OCI-LY1 (cell line): ENCODE data around the gene OR4C6.
A peak's percentile ranks its signal among the peaks of the same experiment; 100 is the strongest.

ENCODE experiments used
- H2AFZ ChIP-seq: fragments of 200-600 bp; sonication (generic), shearing (Covaris generic); 2 replicates; pipeline ENCODE4 v1.6.0; 2014; ENCODE audit warnings: antibody characterized with exemption, mild to moderate bottlenecking, low read length
- H3F3A ChIP-seq: fragments of 200-600 bp; sonication (generic), shearing (Covaris generic); 2 replicates; pipeline ENCODE4 v1.6.0; 2014; ENCODE audit warnings: mild to moderate bottlenecking, antibody characterized with exemption, low read length, moderate library complexity; ENCODE audit not compliant: insufficient read depth
- H3K27ac ChIP-seq: fragments of 200-600 bp; sonication (generic); 2 replicates; pipeline ENCODE4 v1.5.1; 2014; ENCODE audit warnings: low read length, mixed run types, mild to moderate bottlenecking, low read depth; ENCODE audit not compliant: poor library complexity, severe bottlenecking
- H3K27me3 ChIP-seq: fragments of 200-600 bp; sonication (generic); 2 replicates; pipeline ENCODE4 v1.6.0; 2014; ENCODE audit warnings: antibody characterized with exemption, mild to moderate bottlenecking, low read length, moderate library complexity; ENCODE audit not compliant: insufficient read depth
- H3K36me3 ChIP-seq: fragments of 200-600 bp; sonication (generic); 2 replicates; pipeline ENCODE4 v1.6.1; 2014; ENCODE audit warnings: mild to moderate bottlenecking, antibody characterized with exemption, low read length, moderate library complexity, mixed read lengths; ENCODE audit not compliant: insufficient read depth
- H3K4me1 ChIP-seq: fragments of 200-600 bp; sonication (generic); 2 replicates; pipeline ENCODE4 v1.5.1; 2014; ENCODE audit warnings: mild to moderate bottlenecking, low read length, moderate library complexity; ENCODE audit not compliant: insufficient read depth, severe bottlenecking
- H3K4me2 ChIP-seq: fragments of 200-600 bp; sonication (generic), shearing (Covaris generic); 2 replicates; pipeline ENCODE4 v1.6.1; 2014; ENCODE audit warnings: low read length
- H3K4me3 ChIP-seq: fragments of 200-600 bp; sonication (generic); 2 replicates; pipeline ENCODE4 v1.5.1; 2014; ENCODE audit warnings: low read length, low read depth, mild to moderate bottlenecking, mixed read lengths; ENCODE audit not compliant: poor library complexity, severe bottlenecking
- H3K79me2 ChIP-seq: fragments of 200-600 bp; shearing (Covaris generic); 2 replicates; pipeline ENCODE4 v1.6.1; 2016; ENCODE audit warnings: mixed run types, low read length, mixed read lengths; ENCODE audit not compliant: insufficient read depth
- H3K9ac ChIP-seq: fragments of 200-600 bp; sonication (generic), shearing (Covaris generic); 2 replicates; pipeline ENCODE4 v1.6.1; 2014; ENCODE audit warnings: mild to moderate bottlenecking, low read length, mixed read lengths
- H3K9me2 ChIP-seq: fragments of 200-600 bp; sonication (generic), shearing (Covaris generic); 2 replicates; pipeline ENCODE4 v1.6.1; 2014; ENCODE audit warnings: low read depth, mild to moderate bottlenecking, low read length, mixed read lengths
- H3K9me3 ChIP-seq: fragments of 200-600 bp; shearing (Covaris generic); 2 replicates; pipeline ENCODE4 v1.6.1; 2014; ENCODE audit warnings: low read length, mixed read lengths
- H4K20me1 ChIP-seq: fragments of 200-600 bp; sonication (generic), shearing (Covaris generic); 2 replicates; pipeline ENCODE4 v1.6.0; 2016; ENCODE audit warnings: mild to moderate bottlenecking, low read length; ENCODE audit not compliant: insufficient read depth
- CTCF ChIP-seq: fragments of 200-600 bp; sonication (generic), shearing (Covaris generic); IDR thresholded peaks from 2 replicates; pipeline ENCODE4 v1.5.1; 2017; ENCODE audit warnings: mild to moderate bottlenecking, antibody characterized with exemption, low read length, moderate library complexity, mixed read lengths
- EZH2 ChIP-seq: fragments of 200-600 bp; sonication (generic), shearing (Covaris generic); IDR thresholded peaks from 2 replicates; pipeline ENCODE4 v1.8.0; 2017; ENCODE audit warnings: borderline replicate concordance, mixed run types, mild to moderate bottlenecking, antibody characterized with exemption, low read length, moderate library complexity, mixed read lengths

Gene OR4C6

GRCh38 chr11:55707029-55707428 is 45.0 kb downstream of the OR4C6 start:
- no peaks in the 10 kb centered on the region for H3K9me2 ChIP-seq
- no peak overlapping the region for H2AFZ ChIP-seq
- no peaks in the 10 kb centered on the region for H4K20me1 ChIP-seq
- H3K9ac ChIP-seq = no peak overlapping the region
- H3K79me2 ChIP-seq = no peaks in the 10 kb centered on the region
- H3K4me3 ChIP-seq = no peak overlapping the region
- no peaks in the 10 kb centered on the region for H3K27me3 ChIP-seq
- H3F3A ChIP-seq = no peaks in the 10 kb centered on the region
- no peak overlapping the region for H3K27ac ChIP-seq
- H3K9me3 ChIP-seq = no peaks in the 10 kb centered on the region
- no peaks in the 10 kb centered on the region for H3K4me1 ChIP-seq
- no peaks in the 10 kb centered on the region for H3K36me3 ChIP-seq
- TF ChIP-seq EZH2 = no peak
- TF ChIP-seq CTCF = peak; percentile 70
- H3K4me2 ChIP-seq = no peak overlapping the region

GRCh38 chr11:55714982-55715888 is 53.2 kb downstream of the OR4C6 start:
- no peaks in the 10 kb centered on the region for H3K27me3 ChIP-seq
- H3K9me2 ChIP-seq = no peaks in the 10 kb centered on the region
- no peaks in the 10 kb centered on the region for H3K36me3 ChIP-seq
- no peaks in the 10 kb centered on the region for H3K9me3 ChIP-seq
- H4K20me1 ChIP-seq = no peaks in the 10 kb centered on the region
- H3K27ac ChIP-seq = no peak overlapping the region
- H3K4me1 ChIP-seq = no peaks in the 10 kb centered on the region
- no peak overlapping the region for H3K4me3 ChIP-seq
- H2AFZ ChIP-seq = no peak overlapping the region
- H3K4me2 ChIP-seq = no peak overlapping the region
- H3K79me2 ChIP-seq = no peaks in the 10 kb centered on the region
- H3F3A ChIP-seq = no peaks in the 10 kb centered on the region
- no peak overlapping the region for H3K9ac ChIP-seq
- TF ChIP-seq CTCF (peak; percentile 70), EZH2 (no peak)
